Spinal cord (tissue), 10 donors: ENCODE measurements around the gene TLL2. TPM values are rescaled to one million over a fixed set of nuclear protein-coding genes. Genes with fewer than 3 reads are reported as not detected.

ENCODE experiments used
- DNase-seq, 6 donors: peaks; one replicate each; pipeline versions ENCODE4 v3.0.0 to v3.0.0-alpha.2; 2013 to 2015; ENCODE audit warnings: low spot score in 6 of 6, low read depth in 4 of 6
- H3K27ac ChIP-seq: one replicate; pipeline ENCODE4 v1.5.1; 2013; ENCODE audit warnings: low read depth, low read length, control low read depth
- H3K27me3 ChIP-seq: one replicate; pipeline ENCODE4 v1.6.1; 2013; ENCODE audit warnings: low read length; ENCODE audit not compliant: control insufficient read depth, insufficient read depth
- H3K36me3 ChIP-seq: one replicate; pipeline ENCODE4 v1.6.1; 2013; ENCODE audit warnings: low read length; ENCODE audit not compliant: control insufficient read depth, insufficient read depth
- H3K4me1 ChIP-seq: one replicate; pipeline ENCODE4 v1.6.1; 2013; ENCODE audit warnings: low read length; ENCODE audit not compliant: control insufficient read depth, insufficient read depth
- H3K4me3 ChIP-seq: one replicate; pipeline ENCODE4 v1.5.1; 2013; ENCODE audit warnings: low read depth, low read length, control low read depth
- H3K9me3 ChIP-seq: one replicate; pipeline ENCODE4 v1.6.1; 2013; ENCODE audit warnings: low read length; ENCODE audit not compliant: control insufficient read depth, insufficient read depth
- WGBS: methylation state at CpG from one replicate; pipeline ENCODE4 v1.1.5; 2013; ENCODE audit warnings: missing lambda C conversion rate; ENCODE audit not compliant: insufficient coverage; 5-methylcytosine and 5-hydroxymethylcytosine counted together
- polyA plus RNA-seq, 2 donors: library from polyadenylated mRNA; unstranded; fragments of 120-200 nt; gene quantifications; one replicate each; pipeline ENCODE4 v1.2.1, GENCODE V29; 2013; ENCODE audit not compliant: insufficient read length in 2 of 2
- total RNA-seq, 2 donors: library from RNA; depleted of rRNA in 1 of 2; stranded (reverse); fragments of 120-200 nt in 1 of 2; fragments of >200 nt in 1 of 2; gene quantifications; one replicate each; pipeline versions ENCODE4 v1.2.3 to v1.2.4, GENCODE V29; 2013 to 2014
- donor health status: healthy.

The TLL2 gene
- total and polyA plus RNA-seq, 4 donors: 2.0 to 6.1 (median 4.4) TPM

DNA sequence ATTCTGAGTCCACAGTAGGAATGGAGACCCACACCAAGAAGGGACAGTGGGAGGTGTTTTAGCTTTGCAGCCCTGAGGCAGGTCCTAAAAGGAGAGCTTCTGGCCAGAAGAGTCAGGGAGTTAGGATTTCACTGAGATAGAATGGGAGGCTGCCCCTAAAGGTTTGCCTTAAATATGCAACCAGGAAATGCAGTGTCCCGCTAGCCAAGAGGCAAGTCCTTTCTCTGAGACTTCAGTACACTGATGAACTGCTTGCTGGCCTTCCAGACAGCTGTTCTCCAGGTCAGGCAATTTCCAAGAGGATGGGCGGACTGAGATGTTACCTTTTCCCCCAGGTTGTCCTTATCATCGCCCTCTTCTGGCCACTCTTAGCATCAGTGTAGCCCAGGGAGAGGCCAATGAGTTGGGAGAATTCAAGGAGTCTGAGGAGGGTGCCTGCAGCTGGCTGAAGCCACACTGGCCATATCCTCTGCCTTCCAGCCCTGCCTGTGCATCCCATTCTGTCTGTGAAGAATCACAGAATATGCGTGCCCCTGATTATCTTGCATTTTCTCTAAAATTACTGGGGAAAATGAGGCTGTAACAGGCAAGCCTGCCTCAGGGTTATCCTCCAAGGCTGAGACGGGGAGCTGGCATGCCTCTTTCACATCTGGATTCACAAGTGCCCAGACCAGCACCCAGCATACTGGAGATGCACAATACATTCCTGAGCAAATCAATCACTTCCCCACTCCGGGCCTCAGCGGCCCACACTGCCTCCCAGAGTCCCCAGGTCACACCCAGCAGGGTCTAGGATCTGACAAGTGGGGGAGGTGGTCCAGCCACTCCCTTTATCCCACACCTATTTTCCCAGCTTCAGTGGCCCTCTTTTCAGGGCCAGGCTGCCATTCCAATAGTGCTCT, 2.4 kb downstream of the TLL2 start:
- H3K27me3 ChIP-seq: peaks cover 16% of the 10 kb centered on the region
- H3K9me3 ChIP-seq: no peaks in the 10 kb centered on the region
- no peaks in the 10 kb centered on the region for H3K36me3 ChIP-seq
- H3K4me1 ChIP-seq: peaks cover 25% of the 10 kb centered on the region
- peak overlapping the region; percentile 36 for H3K4me3 ChIP-seq
- peak in 2 of 6 donors; percentile 55 to 81 for DNase-seq
- no peak overlapping the region for H3K27ac ChIP-seq
- WGBS: 55% methylated on average over 5 of the region's 7 CpGs

DNA sequence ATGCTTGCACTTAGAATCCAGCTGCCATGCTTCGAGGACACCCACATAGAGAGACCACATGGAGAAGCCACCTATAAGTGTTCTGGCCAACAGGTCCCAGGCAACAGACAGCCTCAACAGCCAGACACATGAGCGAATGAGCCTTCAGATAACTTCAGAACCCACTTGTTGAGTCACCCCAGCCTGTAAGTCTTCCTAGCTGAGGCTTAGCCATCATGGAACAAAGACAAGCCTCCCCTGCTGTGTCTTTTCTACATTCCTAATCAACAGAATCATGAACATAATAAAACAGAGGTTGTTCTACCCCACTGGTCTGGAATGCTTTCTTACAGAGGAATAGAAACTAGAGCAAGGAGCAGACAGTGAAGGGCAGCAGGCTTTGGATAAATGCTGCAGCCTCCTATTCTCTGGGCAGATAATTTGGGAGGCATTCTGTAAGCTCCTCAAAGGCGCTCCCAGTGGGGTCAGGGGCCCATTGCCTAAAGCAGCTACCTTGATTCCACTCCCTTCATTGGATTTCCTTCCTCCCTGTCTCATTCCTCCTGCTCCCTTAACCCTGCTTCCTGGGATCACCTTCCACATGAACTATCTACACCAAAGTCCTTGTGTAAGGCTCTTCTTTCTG, 4.6 kb downstream of the TLL2 start:
- Histone ChIP-seq H3K4me1 (peaks cover 22% of the 10 kb centered on the region), H3K27me3 (peaks cover 11% of the 10 kb centered on the region), H3K4me3 (no peak overlapping the region), H3K27ac (no peak overlapping the region), H3K36me3 (no peaks in the 10 kb centered on the region), H3K9me3 (no peaks in the 10 kb centered on the region)
- 89% methylated on average over 3 of the region's 3 CpGs for WGBS
- DNase-seq: no peak

DNA sequence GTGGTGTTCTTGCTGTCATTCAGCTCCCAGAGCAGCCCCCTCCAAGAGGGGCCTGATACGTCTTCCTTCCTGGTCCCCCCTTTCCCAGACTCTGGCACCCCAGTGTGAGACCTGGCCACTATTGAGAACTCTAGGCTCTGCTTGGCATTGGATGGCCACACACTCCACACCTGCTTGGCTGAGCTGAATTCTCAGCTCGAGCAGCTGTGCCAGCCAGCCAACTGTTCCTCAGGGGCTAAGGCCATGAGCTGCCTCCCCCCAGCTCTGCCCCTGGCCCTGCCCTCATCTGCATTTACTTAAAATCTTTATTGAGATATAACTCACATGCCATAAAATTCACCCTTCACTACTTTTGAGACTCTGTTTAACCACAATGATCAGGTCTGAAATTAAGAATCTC, 6.7 kb downstream of the TLL2 start:
- no peak for DNase-seq
- Histone ChIP-seq H3K4me1 (peaks cover 12% of the 10 kb centered on the region), H3K36me3 (no peaks in the 10 kb centered on the region), H3K27ac (no peak overlapping the region), H3K4me3 (no peak overlapping the region), H3K9me3 (no peaks in the 10 kb centered on the region), H3K27me3 (peaks cover 3% of the 10 kb centered on the region)
- WGBS: 86% methylated on average over 2 of the region's 2 CpGs

DNA sequence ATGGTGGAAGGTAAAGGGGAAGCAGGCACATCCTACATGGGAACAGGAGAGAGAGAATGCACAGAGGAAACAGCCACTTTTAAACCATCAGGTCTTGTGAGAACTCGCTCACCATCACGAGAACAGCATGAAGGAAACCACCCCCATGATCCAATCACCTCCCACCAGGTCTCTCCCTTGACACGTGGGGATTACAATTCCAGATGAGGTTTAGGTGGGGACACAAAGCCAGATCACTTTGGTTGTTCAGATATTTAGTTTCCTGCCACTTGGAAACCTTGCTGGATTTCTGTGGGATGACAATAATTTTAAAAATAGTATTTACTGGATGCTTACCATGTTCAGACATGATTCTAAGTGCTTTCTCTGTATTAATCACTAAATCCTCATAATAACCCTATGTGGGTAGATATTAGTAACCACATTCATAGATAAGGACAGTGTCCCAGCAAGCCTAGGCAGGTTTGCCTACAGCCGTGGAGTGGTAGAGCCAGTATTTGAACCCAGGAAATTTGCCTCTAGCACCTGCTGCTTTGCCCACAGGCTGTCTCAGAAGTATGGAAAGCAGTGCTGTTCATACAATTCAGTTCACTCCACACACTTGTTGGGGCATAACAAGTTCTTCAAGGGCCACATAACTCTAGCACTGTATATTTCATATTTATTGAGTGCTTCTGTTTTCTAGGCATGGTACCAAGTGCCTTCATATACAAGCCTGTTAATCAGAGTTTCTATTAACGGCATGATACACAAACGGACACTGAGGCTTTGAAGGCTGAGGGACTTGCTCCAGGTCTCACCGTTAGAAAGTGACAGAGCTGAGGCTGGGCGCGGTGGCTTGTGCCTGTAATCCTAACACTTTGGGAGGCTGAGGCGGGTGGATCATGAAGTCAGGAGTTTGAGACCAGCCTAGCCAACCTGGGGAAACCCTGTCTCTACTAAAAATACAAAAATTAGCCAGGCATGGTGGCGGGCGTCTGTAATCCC, 8.3 kb downstream of the TLL2 start:
- no peaks in the 10 kb centered on the region for H3K36me3 ChIP-seq
- H3K27ac ChIP-seq: no peak overlapping the region
- no peaks in the 10 kb centered on the region for H3K27me3 ChIP-seq
- DNase-seq: no peak
- 89% methylated on average over 6 of the region's 12 CpGs for WGBS
- peaks cover 7% of the 10 kb centered on the region for H3K4me1 ChIP-seq
- no peaks in the 10 kb centered on the region for H3K9me3 ChIP-seq
- H3K4me3 ChIP-seq: no peak overlapping the region

DNA sequence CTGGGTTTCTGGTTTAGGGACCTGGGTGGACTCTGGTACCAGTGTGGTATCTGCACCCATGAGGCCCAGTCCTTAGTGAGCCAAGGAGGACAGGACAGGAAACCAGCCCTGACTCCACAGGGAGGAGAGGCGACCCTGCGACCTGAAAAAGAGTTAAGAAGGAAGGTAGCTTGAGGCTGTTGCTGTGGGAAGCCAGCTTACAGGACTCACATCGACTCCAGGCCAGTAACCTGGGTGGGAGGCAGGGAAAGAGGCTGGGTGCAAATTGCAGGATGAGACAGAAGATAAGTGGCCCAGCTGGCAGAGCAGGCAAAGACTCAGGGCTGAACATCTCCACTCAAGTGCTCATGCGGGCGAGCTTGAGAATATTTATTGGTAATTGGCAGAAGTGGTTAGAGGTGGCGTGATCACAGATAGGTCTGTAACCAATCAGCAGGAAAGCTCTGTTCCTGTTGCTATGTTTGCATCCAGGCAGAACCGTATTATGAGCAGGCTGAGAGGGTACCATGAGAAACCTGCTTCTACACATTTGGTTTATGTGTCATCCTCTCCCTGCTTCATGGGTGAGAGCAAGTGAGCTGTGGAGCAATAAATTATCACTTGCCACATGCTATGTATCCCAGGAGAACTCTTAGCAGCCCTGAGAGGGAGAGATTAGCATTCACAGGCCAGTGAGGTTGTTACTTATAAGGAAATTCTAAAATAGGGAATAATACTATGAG, 11.0 kb downstream of the TLL2 start:
- no peaks in the 10 kb centered on the region for H3K36me3 ChIP-seq
- peak in 3 of 6 donors; percentile 20 to 94 (median 58) for DNase-seq
- H3K9me3 ChIP-seq: no peaks in the 10 kb centered on the region
- H3K27me3 ChIP-seq: no peaks in the 10 kb centered on the region
- no peak overlapping the region for H3K4me3 ChIP-seq
- peaks cover 7% of the 10 kb centered on the region for H3K4me1 ChIP-seq
- WGBS: 70% methylated on average over 7 of the region's 7 CpGs
- H3K27ac ChIP-seq: no peak overlapping the region

DNA sequence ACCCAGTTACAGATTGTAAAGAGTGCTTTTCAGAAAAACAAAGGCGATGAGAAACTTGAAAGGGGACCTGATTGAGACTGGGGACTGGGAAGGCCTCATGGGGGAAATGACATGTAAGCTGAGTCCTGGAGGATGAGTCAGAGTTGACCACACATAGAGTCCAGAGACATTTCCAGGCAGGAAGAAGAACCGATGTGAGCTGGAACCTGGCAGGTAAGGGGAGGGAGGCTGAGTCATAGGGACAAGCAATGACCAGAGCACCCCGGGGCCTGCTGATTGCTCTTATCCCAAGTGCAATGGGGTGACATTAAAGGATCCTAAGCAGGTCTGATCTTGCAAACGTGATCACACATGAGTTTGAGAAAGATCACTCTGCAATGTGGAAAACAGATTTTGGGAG, 11.7 kb downstream of the TLL2 start:
- WGBS: 91% methylated on average over 4 of the region's 4 CpGs
- Histone ChIP-seq H3K9me3 (no peaks in the 10 kb centered on the region), H3K27me3 (no peaks in the 10 kb centered on the region), H3K4me3 (no peak overlapping the region), H3K27ac (no peak overlapping the region), H3K4me1 (peaks cover 7% of the 10 kb centered on the region), H3K36me3 (no peaks in the 10 kb centered on the region)
- no peak for DNase-seq

DNA sequence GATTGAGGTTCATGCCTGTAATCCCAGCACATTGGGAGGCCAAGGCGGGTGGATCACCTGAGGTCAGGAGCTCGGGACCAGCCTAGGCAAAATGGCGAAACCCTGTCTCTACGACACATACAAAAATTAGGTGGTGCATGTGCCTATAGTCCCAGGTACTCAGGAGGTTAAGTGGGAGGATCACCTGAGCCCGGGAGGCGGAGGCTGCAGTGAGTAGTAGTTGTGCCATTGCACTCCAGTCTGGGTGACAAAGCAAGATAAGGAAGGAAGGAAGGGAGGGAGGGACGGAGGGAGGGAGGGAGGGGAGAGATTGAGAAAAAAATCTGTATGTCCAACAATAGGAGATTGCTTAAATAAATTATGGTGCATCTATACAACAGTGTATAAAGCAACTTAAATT, 13.2 kb downstream of the TLL2 start:
- DNase-seq: no peak
- H3K4me3 ChIP-seq: no peak overlapping the region
- WGBS: 91% methylated on average over 6 of the region's 7 CpGs

DNA sequence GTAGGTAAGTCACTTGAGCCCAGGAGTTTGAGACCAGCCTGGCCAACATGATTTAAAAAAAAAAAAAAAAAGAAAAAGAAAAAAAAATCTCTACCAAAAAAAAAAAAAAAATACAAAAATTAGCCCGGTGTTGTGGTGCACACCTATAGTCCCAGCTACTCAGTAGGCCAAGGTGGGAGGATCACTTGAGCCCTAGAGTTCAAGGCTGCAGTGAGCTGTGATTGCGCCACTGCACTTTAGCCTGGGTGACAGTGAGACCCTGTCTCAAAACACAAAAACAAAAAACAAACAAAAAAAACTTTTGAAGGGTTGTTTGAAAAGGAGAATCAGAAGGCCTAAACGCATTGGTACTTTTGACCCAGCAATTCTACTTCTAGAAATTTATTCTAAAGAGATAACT, 13.7 kb downstream of the TLL2 start:
- no peaks in the 10 kb centered on the region for H3K9me3 ChIP-seq
- no CpG with 5 or more reads among the region's 3 CpGs for WGBS
- H3K27me3 ChIP-seq: no peaks in the 10 kb centered on the region
- H3K27ac ChIP-seq: no peak overlapping the region
- no peaks in the 10 kb centered on the region for H3K36me3 ChIP-seq
- peaks cover 9% of the 10 kb centered on the region for H3K4me1 ChIP-seq
- no peak overlapping the region for H3K4me3 ChIP-seq
- DNase-seq: no peak

More for the DNA sequence above, 13.2 kb downstream of the TLL2 start:
- no peaks in the 10 kb centered on the region for H3K36me3 ChIP-seq
- no peaks in the 10 kb centered on the region for H3K9me3 ChIP-seq
- no peak overlapping the region for H3K27ac ChIP-seq
- peaks cover 7% of the 10 kb centered on the region for H3K4me1 ChIP-seq
- H3K27me3 ChIP-seq: no peaks in the 10 kb centered on the region

DNA sequence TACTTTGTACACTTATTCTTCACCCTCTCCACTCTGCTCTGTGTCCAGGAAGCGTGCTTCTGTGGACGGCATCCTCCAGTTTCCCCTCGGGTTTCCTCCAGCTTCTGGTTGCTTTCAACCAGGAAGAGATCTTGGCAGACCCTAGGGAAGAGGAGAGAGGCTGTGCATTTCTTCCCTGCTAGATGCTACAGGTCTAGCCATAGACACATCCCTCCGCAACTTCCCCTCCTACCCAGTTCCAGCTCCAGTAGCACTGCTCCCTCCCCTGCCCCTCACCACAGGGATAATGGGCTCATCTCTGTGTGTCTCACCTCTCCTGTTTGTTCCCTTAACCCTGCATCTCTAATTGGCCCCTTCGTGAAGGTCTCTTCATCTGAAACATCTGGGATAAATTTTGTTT, 16.3 kb downstream of the TLL2 start:
- no peaks in the 10 kb centered on the region for H3K9me3 ChIP-seq
- no peaks in the 10 kb centered on the region for H3K36me3 ChIP-seq
- no peaks in the 10 kb centered on the region for H3K27me3 ChIP-seq
- DNase-seq: no peak
- WGBS: 91% methylated on average over 4 of the region's 5 CpGs
- H3K4me1 ChIP-seq: peaks cover 6% of the 10 kb centered on the region
- H3K27ac ChIP-seq: no peak overlapping the region
- H3K4me3 ChIP-seq: no peak overlapping the region
